Fibroblast of skin of right quadriceps (primary cell): Measurements from ENCODE around the gene NAV3.
"Not testable (repeated sequence)": the region's sequence is repeated elsewhere in the genome, so short reads cannot be mapped to it uniquely, and the experiment has no call there.

Experiments
- DNase-seq: peaks from one replicate; pipeline ENCODE4 v3.0.0-alpha.2; 2013

The NAV3 gene

DNA sequence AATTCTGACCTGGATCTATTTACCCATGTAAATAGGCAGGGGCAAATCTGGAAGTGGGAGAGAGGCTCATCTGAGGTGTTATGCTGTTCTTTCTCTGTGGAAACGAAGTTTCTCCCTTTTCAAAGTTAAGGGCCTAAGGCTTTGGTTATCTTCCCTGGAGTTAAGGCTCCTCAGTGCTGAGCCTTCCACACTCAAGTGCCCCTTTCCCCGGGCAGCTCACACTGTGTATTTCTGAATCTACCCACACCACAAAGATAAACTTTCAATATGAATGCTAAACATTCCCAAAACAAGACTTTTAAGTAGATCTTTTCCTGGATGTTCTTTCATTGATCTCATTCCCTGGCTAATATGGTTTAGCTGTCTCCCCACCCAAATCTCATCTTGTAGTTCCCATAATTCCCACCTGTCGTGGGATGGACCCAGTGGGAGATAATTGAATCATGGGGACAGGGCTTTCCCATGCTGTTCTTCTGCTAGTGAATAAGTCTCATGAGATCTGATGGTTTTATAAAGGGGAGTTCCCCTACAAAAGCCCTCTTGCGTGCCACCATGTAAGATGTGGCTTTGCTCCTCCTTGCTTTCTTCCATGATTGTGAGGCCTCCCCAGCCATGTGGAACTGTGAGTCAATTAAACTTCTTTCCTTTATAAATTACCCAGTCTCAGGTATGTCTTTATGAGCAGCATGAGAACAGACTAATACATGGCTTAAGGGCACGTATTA lies 251.1 kb downstream of the NAV3 start:
- DNase-seq, result no peak

GRCh38 chr12:78085542-78086182 lies 255.0 kb downstream of the NAV3 start:
- DNase-seq, result peak; percentile 71

- DNase-seq, result peak; percentile 26
Observed at GRCh38 chr12:78086553-78087362, 256.1 kb downstream of the NAV3 start.

DNA sequence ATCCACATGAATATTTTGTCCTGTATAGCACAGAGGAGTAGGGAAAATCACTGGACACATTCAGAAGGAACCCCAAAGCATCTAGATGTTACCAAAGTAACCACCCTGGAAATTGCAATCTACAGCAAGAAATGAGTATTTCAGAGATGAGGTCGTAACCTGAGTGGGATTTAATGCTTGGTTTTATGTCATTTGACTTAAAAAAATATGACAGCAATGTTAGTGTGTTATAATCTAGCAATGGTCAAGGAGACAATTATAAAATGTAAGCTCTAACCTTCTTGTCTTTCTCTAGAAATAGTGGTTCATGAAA lies 256.6 kb downstream of the NAV3 start:
- DNase-seq, result peak; percentile 19

DNA sequence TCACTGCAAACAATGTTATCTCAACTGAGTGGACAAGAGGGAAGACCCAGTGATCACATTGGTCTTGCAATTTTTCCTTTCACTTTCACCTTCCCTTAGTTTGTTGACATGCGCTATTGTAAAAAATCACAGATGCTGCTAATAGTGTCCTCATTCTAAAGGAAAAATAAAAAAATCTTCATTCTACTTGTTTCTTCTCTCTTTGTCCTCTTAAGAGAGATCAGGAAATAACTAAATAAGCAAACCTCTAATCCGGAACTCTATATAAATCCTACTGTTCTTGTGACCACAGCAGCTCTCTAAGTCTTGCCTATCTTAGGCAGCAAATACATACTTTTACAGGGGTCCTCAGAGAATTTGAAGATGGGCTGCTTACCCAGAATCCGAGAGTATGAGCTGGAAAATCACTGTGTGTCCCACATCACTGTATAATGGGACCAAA lies 257.7 kb downstream of the NAV3 start:
- DNase-seq, result no peak

DNA sequence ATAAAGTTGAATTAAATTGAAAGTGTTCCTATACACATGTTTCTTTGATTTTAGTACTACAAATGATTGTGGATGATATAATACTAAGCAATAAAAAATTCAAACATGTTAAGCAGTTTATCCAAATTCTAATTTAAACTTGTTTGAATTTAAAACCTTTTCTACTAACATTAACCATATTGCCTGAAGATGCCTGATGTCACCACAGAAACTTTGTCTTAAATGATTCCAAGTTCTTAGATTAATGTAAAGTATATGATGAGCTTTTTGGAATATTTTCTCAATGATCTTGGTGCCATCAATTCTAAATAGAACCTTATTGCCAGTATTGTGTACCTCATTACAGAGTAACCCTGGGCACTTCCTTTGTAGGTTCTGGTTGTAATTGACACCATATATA lies 259.6 kb downstream of the NAV3 start:
- no peak for DNase-seq

DNA sequence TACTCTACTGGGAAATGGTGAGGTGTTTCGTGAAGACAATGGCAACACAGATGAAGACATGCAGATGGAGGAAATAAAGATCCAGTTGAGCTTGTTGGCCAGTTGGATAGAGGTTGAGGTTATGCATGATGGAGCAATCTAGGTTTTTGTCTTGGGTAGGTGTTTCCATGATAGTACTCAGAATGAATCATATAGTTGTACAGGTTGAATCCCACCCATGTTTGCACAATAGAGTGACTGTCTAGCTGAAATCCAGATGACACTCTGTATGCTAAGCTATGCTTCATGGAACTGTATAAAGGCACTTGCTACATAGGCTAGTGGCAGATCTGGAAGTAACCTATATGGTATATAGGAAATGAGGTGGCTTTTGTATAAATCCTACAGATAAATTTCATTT lies 264.9 kb downstream of the NAV3 start:
- DNase-seq, result no peak

- DNase-seq, result peak; percentile 60
Observed at GRCh38 chr12:78096909-78097597, 266.4 kb downstream of the NAV3 start.

DNA sequence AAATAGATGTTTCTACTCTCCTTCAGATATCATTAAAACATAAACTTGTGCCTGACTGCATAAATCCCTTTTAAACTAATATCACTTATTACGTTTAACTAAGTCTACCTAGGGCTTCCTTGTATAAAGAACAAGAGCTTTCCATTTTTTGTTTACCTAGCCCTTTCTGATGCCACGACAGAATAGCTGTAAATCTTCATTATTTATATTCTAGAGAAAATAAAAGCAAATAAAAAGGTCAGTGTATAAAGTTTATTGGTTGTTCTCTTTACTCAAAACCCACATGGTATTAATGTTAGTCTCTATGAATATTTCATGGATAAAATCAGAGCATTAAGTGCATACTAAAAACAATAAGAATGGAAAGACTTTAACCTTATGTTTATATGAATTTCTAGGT lies 269.1 kb downstream of the NAV3 start:
- DNase-seq, result no peak

DNA sequence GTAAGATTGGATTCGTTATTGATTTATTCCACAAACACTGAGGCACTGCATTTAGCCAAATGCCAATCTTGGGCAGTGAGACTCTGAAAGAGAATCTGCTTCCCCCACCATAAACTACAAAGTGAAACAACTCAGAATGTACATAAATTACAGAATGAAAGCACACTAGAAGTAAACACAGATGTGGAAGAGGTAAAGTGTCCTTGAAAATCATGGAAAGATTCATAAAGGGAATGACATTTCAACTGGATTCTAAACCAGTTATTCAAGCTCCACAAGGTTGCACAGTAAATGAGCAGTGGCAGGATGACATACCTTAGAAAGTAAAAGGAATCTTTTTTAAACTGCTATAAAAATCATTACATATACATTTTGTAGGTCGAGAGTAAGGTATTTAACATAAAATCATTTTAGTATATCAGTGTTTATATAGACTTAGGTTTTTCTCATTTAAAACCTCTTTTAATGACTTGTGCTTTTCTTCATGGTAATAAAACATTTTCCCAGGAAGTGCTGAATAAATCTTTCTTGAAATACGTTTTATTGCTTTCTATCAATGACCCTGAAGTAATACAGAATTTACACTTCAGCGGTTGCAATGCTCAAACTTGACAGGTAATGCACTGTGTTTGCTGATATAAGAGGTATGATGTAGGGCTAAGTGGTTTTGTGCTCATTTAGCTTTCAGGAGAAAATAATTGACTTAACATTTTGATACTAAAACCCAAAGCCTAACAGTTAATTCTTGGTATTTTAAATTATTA lies 270.6 kb downstream of the NAV3 start:
- no peak for DNase-seq

DNA sequence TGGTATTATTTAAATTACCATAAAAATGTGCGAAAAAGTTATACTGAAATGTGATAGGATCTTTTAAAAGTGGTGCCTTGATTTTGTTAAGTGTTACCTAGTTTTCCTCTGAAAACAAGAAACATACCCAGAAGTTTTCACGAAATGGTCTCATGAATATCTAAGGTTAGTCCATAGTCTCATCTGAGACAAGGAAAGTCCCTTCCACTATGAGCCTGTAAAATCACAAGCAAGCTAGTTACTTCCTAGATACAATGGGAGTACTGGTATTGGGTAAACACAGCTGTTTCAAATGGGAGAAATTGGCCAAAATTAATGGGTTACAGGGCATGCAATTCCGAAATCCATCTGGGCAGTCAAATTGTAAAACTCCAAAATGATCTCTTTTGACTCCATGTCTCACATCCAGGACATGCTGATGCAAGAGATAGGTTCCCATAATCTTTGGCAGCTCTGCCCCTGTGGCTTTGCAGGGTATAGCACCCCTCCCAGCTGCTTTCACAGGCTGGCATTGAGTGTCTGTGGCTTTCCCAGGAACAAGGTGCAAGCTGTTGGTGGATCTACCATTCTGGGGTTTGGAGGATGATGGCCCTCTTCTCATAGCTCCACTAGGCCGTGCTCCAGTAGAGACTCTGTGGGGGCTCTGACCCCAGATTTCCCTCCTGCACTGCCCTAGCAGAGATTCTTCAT lies 271.4 kb downstream of the NAV3 start:
- DNase-seq, result no peak

- not testable (repeated sequence) for DNase-seq
Observed at GRCh38 chr12:78102801-78103200, 272.1 kb downstream of the NAV3 start.

DNA sequence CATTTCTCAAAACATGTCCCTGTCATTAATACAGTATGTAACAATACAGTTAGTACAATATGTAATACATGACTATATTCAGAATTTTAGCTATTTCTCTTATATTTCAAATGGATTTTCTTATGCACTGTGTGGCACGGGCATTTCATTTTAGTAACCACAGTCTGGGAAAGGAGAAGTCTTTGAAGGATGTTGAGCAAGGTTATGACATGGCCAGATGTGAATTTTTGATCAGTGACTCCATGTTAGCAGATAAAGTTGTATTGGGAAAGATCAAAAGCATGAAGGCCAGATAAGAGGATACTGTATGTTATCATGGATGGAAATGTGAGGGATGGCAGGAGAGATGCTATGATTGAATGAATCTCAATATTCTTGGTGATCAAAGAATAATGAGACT lies 285.2 kb downstream of the NAV3 start:
- no peak for DNase-seq

DNA sequence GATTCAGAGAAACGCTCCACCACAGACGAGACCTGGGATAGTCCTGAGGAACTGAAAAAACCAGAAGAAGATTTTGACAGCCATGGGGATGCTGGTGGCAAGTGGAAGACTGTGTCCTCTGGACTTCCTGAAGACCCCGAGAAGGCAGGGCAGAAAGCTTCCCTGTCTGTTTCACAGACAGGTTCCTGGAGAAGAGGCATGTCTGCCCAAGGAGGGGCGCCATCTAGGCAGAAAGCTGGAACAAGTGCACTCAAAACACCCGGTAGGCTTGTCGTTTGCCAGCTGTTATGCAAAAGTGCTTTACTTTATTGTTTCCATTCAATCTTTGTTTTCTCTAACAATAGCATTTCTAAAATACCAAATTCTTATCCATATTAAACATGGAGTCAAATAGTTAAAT lies 287.3 kb downstream of the NAV3 start:
- DNase-seq, result no peak

DNA sequence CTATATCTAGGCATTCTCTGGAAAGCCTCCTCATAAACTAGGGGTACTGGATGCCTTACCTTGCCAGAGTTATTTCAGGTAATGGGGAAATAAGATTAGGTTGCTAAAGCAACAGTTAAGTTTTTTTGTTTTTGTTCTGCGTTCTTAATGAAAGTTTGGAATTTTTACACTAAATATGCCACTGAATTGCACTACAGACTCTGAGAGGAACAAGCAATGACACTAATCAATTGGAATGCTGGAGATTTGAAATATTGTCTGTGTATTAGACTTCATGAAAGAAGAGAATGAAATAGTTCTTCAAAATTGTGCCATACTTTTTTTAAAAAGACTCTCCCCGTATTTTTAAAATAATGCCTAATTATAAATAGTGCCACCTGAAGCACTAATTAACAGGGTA lies 287.8 kb downstream of the NAV3 start:
- DNase-seq, result peak; percentile 25

GRCh38 chr12:78119351-78119918 lies 288.7 kb downstream of the NAV3 start:
- DNase-seq, result no peak

DNA sequence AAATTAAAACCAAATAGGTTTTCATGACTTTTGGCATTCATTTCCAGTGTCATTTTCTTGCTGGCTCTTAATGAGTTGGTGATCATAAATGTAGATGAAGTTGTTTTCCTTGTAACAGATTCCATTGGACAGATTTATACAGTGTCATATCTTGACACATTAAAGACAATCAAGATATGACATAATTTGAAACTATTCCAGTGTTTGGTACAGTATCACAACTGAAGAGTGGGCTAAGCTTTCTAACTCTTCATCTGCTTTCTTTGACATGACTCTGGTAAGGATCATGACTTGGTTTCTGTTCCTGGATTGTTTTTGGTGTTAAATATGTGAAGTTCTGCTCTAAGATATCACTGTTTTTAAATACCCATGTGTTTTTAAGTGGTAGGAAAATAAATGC lies 289.6 kb downstream of the NAV3 start:
- DNase-seq, result no peak

- DNase-seq, result peak; percentile 27
Observed at GRCh38 chr12:78120866-78121560, 290.3 kb downstream of the NAV3 start.

GRCh38 chr12:78121969-78122610 lies 291.4 kb downstream of the NAV3 start:
- peak; percentile 34 for DNase-seq

GRCh38 chr12:78128211-78128610 lies 297.5 kb downstream of the NAV3 start:
- no peak for DNase-seq
